ENCODE measurements around the gene RAB11FIP4.

RAB11FIP4 gene

DNA sequence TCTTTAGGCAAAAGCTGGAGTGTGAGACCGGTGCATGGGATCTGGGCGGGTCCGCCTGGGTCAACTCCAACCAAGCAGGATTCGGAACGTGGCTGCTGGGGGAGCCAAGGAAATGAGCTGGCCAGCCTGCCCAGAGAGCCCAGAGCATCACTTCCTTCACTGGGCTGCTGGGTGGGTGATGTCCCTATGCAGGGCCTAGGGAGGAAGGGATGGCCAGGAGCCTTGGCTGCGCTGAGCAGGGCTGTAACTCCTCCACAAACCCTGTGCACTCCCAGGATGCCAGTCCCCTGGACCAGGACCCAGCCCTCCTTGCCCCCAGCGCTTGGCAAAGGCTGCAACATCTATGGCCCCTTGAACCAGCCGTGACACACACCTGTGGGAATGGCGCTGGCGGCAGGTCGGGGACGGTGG, 138.4 kb downstream of the RAB11FIP4 start:
- no peak for DNase-seq

DNA sequence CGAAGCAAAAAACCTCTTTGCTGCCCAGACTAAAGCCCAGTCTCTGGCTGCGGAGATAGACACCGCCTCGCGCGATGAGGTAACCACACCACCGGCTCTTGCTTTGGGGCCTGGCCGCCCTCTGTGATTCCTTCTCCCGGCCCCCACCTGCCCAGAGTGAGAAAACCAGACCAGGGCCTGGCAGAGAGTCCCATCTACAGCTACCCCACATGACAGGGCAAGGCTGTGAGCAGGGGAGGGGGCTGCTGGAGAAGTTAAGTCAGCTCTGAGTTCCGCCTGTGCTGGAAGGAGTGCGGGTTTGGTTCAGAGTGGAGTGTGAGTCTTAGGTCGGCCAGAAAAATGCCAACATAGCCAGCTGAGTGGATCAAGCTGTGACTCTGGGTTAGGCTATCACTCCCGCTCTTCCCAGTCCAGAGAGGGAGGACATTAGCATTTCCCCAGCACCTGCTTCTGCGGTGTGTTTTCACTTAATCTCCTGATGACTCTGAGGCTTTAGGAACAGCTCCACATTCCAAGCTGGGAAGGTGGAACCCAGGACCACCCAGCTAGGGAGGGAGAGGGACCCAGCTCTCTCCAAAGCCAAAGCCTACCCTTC, 139.0 kb downstream of the RAB11FIP4 start:
- DNase-seq = no peak

DNA sequence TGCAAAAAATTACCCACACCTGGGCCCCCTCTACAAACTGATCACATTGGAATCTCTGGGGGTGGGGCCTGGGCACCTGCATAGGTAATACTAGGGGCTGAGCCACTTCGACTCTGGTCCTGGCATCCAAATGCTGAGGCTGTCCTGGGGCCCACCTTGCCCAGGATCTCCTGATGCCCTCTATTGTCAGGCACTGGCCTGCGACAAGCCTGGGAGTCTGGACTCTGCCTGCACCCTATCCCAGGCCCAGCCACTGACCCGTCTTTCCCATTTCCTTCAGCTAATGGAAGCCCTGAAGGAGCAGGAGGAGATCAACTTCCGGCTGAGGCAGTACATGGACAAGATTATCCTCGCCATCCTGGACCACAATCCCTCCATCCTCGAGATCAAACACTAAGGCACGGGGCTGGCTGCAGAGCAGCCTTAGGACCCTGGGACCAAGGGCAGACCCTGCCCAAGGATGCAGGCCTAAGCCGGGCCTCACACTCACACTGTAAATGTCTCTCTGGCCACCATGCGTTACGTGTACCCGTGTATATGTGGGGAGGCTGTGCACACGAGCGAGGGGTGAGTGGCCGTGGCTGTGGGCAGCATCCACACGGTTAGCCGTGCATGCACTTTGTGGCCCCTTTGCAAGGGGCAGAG, 140.0 kb downstream of the RAB11FIP4 start:
- no peak for DNase-seq

DNA sequence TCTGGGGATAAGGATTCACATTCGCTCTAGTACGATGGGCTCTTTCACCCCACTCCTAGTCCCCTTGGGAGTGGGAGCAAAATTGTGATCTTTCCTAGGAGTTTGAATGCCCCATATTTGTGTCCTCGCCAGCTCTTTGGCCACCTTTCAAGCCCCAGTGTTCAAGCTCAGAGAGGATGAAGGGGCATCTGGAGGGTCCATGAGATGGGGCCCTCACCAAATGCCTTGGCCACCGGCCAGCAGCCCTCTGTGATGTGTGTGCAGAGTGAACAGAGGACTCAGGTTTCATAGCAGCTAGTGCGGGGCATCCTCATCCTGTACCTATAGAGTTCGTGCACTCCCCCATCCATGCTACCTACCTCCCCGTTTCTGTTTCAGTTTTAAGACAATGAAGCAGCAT, 140.6 kb downstream of the RAB11FIP4 start:
- DNase-seq = no peak

DNA sequence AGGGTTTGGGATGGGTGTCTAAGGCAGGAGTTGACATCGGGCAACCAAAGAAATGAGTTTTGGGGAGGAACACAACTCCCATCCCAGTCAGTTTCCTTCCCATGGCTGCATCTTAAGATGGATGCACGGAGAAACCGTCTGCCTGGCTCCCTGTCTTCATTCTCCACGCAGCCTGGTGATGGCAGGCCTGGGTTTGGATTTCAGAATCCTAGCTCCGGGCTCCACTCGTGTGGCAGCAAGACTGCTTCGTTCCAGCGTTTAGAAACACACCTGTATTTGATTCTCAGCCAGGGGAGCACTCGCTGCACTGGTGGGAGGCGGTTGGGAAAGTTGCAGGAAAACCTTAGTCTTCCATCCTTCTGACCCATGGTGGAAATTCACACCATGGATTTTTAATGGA, 141.1 kb downstream of the RAB11FIP4 start:
- DNase-seq = no peak

DNA sequence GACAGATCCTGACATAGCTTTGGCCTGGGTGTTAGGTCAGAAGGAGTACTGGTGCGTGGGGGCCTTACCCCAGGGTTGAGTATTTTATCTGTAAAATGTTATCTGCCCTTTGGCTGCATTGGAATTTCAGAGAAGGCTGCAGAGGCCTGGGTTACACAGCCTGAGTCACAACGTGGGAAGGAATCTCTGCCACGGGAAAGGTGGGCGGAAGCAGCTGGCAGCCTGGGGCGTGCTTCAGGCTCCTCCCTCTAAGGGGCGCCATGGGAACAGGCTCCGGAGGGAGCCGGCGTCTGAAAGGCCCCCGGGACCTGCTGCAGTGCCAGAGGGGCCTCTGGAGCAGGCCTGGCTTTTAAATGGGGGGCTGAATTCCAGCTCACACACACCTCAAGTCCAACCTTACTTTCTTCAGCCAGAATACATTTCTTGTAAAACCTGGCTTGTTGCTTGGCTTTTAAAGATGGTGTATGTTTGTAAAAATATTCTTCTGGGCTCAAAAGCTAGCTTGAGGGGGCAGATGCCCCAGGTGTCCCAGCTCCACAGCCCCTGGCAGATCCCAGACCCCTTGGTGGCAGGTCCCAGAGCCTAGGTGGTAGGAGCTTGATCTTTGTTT, 142.2 kb downstream of the RAB11FIP4 start:
- no peak for DNase-seq

DNA sequence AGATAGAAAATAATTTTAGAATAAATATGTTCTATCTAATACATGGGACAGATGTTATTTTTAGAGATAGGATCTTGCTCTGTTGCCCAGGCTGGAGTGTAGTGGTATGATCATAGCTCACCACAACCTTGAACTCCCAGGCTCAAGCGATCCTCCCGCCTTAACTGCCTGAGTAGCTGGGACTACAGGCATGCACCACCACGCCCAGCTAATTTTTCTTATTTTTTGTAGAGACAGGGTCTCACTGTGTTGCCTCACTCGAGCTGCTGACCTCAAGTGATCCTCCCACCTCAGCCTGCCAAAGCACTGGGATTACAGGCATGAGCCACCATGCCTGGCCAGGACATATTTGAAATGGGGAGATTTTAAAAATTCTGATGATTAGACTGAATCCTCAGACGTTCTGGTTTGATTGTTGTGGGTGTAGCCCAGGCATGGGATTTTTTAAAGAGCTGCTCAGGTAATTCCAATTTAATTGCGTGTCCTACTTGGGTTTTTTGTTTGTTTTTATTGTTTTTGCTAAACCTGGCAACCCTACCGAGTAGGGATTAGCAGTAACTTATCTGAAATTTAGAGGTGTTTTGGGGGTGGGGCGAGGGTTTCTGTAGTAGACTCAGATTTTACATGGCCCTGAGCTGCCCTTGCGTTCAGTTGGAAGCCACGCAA, 142.9 kb downstream of the RAB11FIP4 start:
- DNase-seq = no peak

DNA sequence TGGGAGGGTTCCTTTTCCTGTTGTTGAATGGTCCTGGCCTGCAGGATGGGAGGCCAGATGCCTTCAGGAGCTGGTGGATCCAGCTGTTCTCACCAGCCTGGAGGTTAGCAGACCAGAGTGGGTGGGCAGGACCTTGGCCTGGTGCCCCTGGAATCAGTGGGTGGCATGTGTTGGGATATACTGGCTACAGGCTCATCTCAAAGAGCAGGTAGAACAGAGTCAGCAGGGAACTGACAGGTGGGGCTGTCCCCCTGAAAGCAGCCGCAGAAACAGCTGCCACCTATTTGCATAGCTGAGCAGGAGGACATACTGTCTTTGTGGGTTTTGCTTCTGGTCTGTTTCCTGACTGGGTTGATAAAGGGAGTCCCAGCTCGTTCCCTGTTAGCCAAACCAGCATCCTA, 144.1 kb downstream of the RAB11FIP4 start:
- DNase-seq = no peak

DNA sequence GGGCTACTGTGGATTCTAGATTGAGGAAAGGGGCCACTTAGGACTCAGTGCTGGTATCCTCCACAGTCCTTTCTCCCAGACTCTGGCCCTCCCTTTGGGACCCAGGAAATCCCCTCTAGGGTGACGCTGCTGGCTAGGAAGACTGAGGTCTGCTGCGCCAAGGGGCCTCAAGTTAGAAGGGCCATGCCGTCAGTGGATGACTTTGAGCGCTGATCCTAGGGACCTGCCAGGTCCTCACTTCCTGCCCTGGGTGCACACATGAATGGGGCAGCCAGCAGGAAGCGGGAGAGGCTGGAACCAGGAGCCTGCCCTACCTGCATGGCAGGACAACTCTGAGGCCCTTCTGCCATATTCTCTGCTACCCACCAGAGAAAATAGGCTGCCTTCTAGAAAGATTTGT, 145.0 kb downstream of the RAB11FIP4 start:
- DNase-seq = no peak

DNA sequence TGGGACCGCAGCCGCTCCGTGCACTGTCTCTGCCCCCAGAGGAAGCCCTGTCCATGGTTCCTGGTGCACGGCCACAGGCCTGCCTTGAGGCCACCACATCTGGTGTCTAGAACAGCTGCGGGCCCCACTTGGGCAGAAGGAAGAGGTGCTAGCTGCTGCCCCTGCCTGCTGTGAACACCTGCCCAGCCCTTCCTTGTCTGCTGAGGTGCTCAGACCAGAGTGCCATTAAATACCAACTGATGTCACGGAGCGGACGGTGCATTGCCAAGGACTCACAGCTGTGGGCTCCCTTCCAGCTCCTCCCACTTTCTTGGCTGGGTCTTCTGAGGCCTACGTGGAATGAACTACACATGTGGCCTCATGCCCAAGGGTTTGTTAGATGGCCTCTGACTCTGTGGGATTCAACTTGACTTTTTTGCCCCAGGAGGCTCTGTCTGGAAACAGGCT, 146.1 kb downstream of the RAB11FIP4 start:
- no peak for DNase-seq

DNA sequence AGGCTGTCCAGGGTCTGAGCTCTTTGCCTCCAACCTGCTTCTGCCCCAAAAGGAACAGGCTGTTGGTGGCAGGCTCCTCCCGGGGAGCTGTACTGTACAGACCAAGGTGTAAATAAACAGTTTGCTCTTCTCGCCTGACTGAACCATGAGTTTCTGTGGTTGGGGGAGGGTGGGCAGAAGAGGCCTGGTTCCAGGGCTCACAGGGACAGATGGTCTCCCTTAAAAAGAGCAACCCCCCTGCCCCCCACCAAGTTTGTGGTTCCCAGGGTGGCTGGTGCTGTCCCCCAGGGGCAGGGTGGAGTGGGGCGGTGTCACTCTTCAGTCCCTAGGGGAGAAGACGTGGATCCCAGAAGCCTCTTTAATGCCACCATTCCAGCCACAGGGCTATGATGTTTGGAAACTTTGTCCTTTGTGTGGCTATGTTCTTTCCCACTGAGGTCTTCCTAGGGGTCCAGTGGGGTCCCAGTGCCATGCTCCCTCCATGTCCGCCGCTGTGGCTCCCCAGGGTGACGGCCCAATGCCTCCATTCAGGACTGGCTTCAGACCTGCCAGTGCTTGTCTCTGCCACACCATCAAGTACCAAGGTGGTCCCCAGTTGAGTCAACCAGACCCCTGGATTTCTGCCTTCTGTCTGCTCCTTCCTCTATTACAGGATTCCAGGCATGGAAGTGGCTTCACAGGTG, 146.7 kb downstream of the RAB11FIP4 start:
- no peak for DNase-seq

DNA sequence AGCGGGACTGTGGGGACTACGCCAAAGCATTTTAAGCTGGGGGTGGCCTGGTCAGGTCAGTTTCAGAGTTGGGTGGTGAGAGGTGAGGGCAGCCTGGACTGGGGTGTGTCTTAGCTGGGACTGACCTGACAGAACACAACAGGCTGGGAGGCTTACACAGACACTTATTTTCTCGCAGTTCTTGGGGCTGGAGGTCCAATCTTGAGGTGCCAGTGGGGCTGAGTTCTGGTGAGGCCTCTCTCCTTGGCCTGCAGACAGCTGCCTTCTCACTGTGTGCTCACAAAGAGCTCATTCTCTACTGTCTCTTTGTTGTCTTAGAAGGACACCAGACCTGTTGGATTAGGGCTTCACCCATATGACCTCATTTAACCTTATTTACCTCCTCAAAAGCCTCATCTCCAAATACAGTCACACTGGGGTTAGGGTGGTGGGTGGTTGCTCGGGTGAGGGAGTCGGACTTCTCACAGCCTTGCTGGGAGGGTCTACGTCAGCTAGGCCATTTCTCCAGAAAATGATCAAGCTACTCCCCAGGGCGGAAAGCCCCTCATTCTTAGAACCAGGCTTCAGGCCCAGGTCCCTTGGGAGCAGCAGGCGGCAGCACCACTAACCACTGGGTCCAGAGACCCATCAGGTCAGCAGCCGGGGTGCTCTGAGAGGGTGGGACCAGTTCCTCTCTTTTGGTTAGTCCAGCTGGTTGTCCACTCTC, 149.3 kb downstream of the RAB11FIP4 start:
- DNase-seq = no peak

DNA sequence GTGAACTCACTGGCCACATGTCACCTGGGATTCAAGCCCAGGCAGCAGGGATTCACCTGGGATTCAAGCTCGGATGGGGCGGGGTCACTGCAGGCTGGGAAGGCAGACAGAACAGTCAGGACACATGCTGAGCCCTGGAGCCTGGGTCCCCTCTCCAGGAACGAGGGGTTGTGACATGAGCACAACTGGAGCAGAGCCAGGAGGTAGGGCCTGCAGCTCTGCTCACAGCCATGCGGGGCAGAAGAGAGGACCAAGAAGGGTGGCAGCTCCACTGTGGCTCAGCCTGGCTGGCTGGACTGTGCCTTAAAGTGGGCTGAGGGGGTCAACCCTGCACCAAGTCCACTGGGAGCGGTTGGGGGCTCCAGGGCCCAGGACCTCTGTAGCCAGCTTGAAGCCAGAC, 150.1 kb downstream of the RAB11FIP4 start:
- DNase-seq = no peak

DNA sequence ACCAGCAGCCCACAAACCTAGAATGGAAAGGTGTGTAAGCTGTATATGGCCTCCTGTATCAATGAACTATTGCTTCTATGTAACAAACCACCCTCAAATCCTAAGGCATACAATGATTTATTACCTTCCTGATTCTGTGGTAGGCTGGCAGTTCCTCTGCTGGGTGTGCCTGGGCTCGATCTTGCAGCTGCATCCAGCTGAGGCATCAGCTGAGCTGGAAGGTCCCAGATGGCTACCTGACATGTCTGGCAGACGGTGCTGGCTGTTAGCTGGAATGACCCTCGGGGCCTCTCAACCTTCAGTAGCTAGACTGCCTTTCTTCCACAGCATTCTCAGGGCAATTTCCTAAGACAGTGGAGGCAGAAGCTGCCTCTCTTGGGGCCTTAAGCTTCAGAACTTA, 152.7 kb downstream of the RAB11FIP4 start:
- no peak for DNase-seq

DNA sequence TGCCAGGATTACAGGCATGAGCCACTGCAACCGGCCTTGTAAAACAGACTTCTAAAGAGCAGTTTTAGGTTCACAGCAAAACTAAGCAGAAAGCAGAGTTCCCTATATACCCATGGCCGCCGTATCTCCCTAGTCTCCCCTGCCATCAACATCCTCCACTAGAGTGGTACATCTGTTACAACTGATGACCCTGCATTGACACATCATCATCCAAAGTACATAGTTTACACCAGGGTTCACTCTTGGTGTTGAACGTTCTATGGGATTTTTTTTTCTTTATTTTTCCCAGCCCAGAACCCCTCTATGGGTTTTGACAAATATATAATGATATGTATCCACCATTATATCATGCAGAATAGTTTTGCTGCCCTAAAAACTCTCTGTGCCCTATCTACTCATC, 155.2 kb downstream of the RAB11FIP4 start:
- no peak for DNase-seq

DNA sequence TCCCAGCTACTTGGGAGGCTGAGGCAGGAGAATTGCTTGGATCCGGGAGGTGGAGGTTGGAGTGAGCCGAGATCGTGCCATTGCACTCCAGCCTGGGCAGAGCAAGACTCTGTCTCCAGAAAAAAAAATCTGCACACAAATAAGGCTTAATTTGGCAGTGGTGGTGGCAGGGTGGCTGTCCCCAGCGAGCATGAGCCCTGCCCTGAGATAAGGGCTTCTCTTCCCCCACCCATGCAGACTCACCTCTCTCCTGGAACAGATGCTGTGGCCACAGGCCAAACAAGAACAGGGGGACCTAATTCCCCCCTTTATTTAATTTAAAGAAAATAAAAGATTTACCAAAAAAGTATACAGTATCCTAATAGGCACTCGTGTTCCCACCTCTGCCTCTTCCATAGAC, 157.2 kb downstream of the RAB11FIP4 start:
- peak; percentile 63 for DNase-seq

DNA sequence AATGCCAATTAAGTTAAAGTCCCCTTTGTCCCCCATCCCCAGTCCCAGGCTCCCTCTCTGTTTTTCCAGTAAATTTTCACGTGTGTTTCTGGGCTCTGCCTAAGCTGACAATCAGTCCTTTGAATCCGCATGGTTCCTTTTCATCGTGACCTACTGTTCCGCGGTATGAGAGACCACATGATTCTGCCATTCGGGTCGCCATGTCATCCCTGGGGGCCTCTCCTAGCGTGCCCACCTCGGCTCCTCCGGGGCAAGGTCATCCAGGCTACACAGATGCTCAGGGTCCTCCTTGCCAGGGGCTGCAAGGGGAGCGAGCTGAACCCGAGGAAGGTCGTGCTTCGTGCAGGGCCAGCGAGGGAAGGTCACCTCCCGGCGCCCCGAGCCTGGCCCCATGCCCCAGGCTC, 157.6 kb downstream of the RAB11FIP4 start:
- DNase-seq = no peak

DNA sequence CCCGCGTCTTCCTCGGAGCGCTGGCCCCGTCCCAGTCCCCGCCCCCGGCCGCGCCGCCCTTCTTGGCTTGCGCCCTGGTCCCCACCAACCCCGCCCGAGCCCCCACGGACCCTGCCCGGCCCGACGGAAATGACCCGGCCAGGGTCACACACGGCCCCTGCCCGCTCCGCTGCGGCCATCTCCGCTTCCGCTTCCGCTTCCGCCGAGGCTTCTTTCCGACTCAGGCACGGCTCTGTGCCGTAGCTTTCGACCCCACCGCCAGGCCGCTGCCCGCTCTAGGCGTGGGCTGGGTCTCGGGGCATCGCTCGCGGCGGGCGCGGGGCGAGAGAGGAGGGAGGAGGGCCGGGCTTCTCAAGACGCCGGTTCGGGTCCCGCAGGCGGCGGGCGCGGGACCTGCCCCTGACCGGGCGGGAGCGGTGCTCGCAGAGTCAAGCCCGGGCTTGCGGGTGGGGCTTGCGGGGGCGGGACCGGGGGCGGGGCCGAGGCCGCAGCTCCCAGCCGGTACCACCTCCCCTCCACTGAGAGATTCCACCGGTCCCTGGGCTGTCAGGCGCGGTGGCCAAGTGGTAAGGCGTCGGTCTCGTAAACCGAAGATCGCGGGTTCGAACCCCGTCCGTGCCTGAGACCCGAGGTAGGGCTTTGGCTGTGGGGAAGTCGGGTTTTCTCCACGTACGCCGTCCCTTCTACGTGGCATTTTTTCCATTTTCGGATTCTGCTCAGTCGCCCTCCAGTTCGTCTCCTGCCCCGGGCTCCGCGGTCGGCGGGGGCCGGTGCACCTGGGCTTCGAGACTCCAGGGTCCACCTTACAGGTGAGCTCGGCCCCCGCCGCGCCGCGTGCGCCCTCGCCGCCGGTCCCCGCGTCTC, 158.3 kb downstream of the RAB11FIP4 start:
- peak; percentile 100 for DNase-seq

DNA sequence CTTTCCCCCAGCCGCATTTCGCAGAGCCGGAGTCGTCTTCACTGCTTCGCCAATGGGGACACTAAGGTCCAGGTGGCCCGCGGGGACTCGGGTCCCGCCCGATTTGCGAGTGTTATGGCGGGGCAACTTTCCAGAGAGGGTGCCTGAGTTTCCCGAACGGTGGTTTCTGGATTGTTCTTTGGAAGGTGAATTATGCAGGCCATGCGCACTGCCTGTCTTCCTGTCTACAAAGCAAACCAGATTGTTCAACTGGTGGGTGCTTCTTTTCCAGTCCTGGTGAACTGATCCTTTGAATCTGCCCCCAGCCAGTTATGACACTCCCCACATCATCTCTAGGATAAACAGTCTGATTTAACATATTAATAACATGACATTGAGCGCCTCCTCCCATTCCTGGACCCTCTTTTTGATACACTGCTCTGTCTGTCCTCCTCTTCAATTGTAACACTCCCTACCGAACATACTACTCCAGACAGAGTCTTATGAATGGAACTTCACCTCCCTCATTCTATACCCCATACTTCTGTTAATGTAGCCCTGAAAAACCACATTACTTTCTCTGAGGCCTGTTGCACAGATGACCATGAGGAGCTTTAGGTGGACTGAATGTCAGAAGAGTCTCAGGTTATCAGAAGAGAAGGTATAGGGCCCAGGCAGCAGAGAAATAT, 159.0 kb downstream of the RAB11FIP4 start:
- no peak for DNase-seq

DNA sequence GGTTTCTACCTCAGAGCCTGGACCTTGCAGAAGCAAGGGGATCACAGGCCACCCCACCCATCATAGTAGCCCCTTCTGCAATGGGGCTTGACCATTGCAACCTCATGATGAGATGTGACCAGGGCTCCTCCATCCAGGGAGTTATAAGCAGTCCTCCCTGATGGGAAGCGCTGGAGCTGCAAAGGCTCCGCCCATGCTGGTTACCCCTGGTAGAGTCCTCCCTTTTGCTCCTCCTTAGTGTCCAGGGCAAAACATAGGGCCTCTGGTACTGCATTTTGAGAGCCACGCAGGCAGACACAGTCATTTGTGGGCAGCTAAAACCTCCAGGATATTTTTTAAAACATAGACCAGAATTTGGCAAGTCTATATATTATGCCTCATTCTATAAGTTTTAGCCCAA, 161.1 kb downstream of the RAB11FIP4 start:
- no peak for DNase-seq

DNA sequence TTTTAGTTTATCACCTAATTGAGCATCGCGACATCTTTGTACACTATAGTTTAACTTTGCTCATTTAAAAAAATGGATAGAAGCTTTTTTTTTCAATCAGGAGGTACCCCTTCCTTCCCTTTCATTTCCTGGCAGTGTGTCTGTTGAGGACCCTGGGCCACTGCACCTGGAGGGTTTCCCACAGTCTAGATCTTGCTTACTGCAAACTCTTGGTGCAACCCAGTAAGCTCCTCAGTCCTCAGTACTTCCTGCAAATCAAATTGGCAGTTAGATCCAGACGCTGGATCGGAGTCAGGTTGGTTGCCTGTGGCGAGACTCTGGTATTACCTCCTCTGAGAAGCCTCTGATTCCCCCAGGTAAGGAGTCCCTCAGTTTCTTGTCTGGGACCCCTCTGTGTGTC, 162.0 kb downstream of the RAB11FIP4 start:
- DNase-seq = no peak
